Measurements from ENCODE around the gene SPTBN1.

SPTBN1 gene

GRCh38 chr2:54468673-54469072 lies 12.5 kb downstream of the SPTBN1 start:
- Histone ChIP-seq H3K27me3 (ENCODE audit: low read depth, low read length) (no peaks in the 10 kb centered on the region), H4K20me1 (ENCODE audit: insufficient read depth, low read length) (no peaks in the 10 kb centered on the region), H3K36me3 (replicated peaks; ENCODE audit: low read depth, low read length) (no peaks in the 10 kb centered on the region), H3K4me1 (ENCODE audit: low read length) (peaks cover 51% of the 10 kb centered on the region), H3K4me3 (ENCODE audit: low read length) (no peak overlapping the region), H3K27ac (ENCODE audit: low read length) (no peak overlapping the region), H2AFZ (ENCODE audit: low read depth, low read length) (no peak overlapping the region), H3K79me2 (ENCODE audit: low read length) (no peaks in the 10 kb centered on the region), H3K4me2 (ENCODE audit: low read length) (peak overlapping the region; percentile 44), H3K9me3 (ENCODE audit: insufficient read depth, low read length) (no peaks in the 10 kb centered on the region), H3K9ac (ENCODE audit: low read length) (no peak overlapping the region)
- no peak for TF ChIP-seq EZH2phosphoT487 (IDR thresholded peaks at IDR 0.05; ENCODE audit: low read depth)
- no peak for TF ChIP-seq CTCF (IDR thresholded peaks at IDR 0.05; ENCODE audit: low read depth, low read length)

- Histone ChIP-seq H3K4me2 (ENCODE audit: low read length) (peak overlapping the region; percentile 66), H3K27me3 (ENCODE audit: low read depth, low read length) (no peaks in the 10 kb centered on the region), H3K4me1 (ENCODE audit: low read length) (peaks cover 51% of the 10 kb centered on the region), H2AFZ (ENCODE audit: low read depth, low read length) (no peak overlapping the region), H3K36me3 (replicated peaks; ENCODE audit: low read depth, low read length) (no peaks in the 10 kb centered on the region), H3K79me2 (ENCODE audit: low read length) (no peaks in the 10 kb centered on the region), H3K27ac (ENCODE audit: low read length) (no peak overlapping the region), H4K20me1 (ENCODE audit: insufficient read depth, low read length) (no peaks in the 10 kb centered on the region), H3K9me3 (ENCODE audit: insufficient read depth, low read length) (no peaks in the 10 kb centered on the region), H3K9ac (ENCODE audit: low read length) (no peak overlapping the region), H3K4me3 (ENCODE audit: low read length) (no peak overlapping the region)
- no peak for TF ChIP-seq CTCF (IDR thresholded peaks at IDR 0.05; ENCODE audit: low read depth, low read length)
- TF ChIP-seq EZH2phosphoT487 (IDR thresholded peaks at IDR 0.05; ENCODE audit: low read depth): no peak
Measured at GRCh38 chr2:54469484-54470053, 13.4 kb downstream of the SPTBN1 start.

GRCh38 chr2:54470266-54470938 lies 14.3 kb downstream of the SPTBN1 start:
- peaks cover 51% of the 10 kb centered on the region for H3K4me1 ChIP-seq (ENCODE audit: low read length)
- H3K36me3 ChIP-seq (replicated peaks; ENCODE audit: low read depth, low read length): no peaks in the 10 kb centered on the region
- H4K20me1 ChIP-seq (ENCODE audit: insufficient read depth, low read length): no peaks in the 10 kb centered on the region
- no peaks in the 10 kb centered on the region for H3K9me3 ChIP-seq (ENCODE audit: insufficient read depth, low read length)
- no peak for TF ChIP-seq EZH2phosphoT487 (IDR thresholded peaks at IDR 0.05; ENCODE audit: low read depth)
- TF ChIP-seq CTCF (IDR thresholded peaks at IDR 0.05; ENCODE audit: low read depth, low read length): no peak
- H2AFZ ChIP-seq (ENCODE audit: low read depth, low read length): no peak overlapping the region
- no peak overlapping the region; the same call in 1 of the 2 replicates for H3K4me3 ChIP-seq (ENCODE audit: low read length)
- H3K27me3 ChIP-seq (ENCODE audit: low read depth, low read length): no peaks in the 10 kb centered on the region
- H3K27ac ChIP-seq (ENCODE audit: low read length): peak overlapping the region; percentile 47
- no peak overlapping the region for H3K9ac ChIP-seq (ENCODE audit: low read length)
- peak overlapping the region; percentile 66 for H3K4me2 ChIP-seq (ENCODE audit: low read length)
- no peaks in the 10 kb centered on the region for H3K79me2 ChIP-seq (ENCODE audit: low read length)

- peaks cover 48% of the 10 kb centered on the region for H3K4me1 ChIP-seq (ENCODE audit: low read length)
- H3K4me3 ChIP-seq (ENCODE audit: low read length): peak overlapping the region; percentile 25
- peak overlapping the region; percentile 66 for H3K4me2 ChIP-seq (ENCODE audit: low read length)
- H2AFZ ChIP-seq (ENCODE audit: low read depth, low read length): no peak overlapping the region
- no peaks in the 10 kb centered on the region for H3K36me3 ChIP-seq (replicated peaks; ENCODE audit: low read depth, low read length)
- no peaks in the 10 kb centered on the region for H3K79me2 ChIP-seq (ENCODE audit: low read length)
- H3K9ac ChIP-seq (ENCODE audit: low read length): no peak overlapping the region
- H3K9me3 ChIP-seq (ENCODE audit: insufficient read depth, low read length): no peaks in the 10 kb centered on the region
- TF ChIP-seq CTCF (IDR thresholded peaks at IDR 0.05; ENCODE audit: low read depth, low read length) (no peak), EZH2phosphoT487 (IDR thresholded peaks at IDR 0.05; ENCODE audit: low read depth) (no peak)
- peak overlapping the region; percentile 47 for H3K27ac ChIP-seq (ENCODE audit: low read length)
- no peaks in the 10 kb centered on the region for H3K27me3 ChIP-seq (ENCODE audit: low read depth, low read length)
- H4K20me1 ChIP-seq (ENCODE audit: insufficient read depth, low read length): no peaks in the 10 kb centered on the region
Measured at GRCh38 chr2:54471221-54471711, 15.1 kb downstream of the SPTBN1 start.
